AG04449 (cell line): ENCODE data around the gene MEDAG.

Experiments used
- CTCF ChIA-PET: fragments of 350-600 bp; formaldehyde crosslinking; extraction: SDS; loops from one replicate; lab custom pipeline; 2021; ENCODE audit warnings: antibody characterized with exemption; lab: Yijun Ruan, JAX
- POLR2A ChIA-PET: fragments of 400-600, 350-600 bp; formaldehyde crosslinking; extraction: SDS; loops from one replicate; lab custom pipeline; 2020; ENCODE audit warnings: antibody characterized with exemption, inconsistent platforms; lab: Yijun Ruan, JAX
- DNase-seq: peaks from one replicate; pipeline ENCODE4 v3.0.0-alpha.2; 2010; ENCODE audit warnings: low read depth, low spot score
- H3K4me3 ChIP-seq: 2 replicates; pipeline ENCODE4 v1.5.1; 2011; ENCODE audit warnings: low read depth, mild to moderate bottlenecking, control low read depth, low read length
- CTCF ChIP-seq: IDR thresholded peaks from one replicate; pipeline ENCODE4 v1.5.1; 2011; ENCODE audit warnings: mild to moderate bottlenecking, moderate library complexity, low read length, control low read depth, inconsistent platforms; ENCODE audit not compliant: insufficient read depth; ENCODE audit errors: missing control alignments

The MEDAG gene

GRCh38 chr13:30865123-30866049 lies 40.7 kb upstream of the MEDAG start:
- POLR2A ChIA-PET = interaction anchor here (0.6 to 1.6 kb wide), 4 partner anchors 17 to 314 kb away, joined by 3 to 6 read pairs (median 4); no protein-coding TSS in a partner anchor
- peak overlapping the region; percentile 21 for H3K4me3 ChIP-seq
- TF ChIP-seq CTCF = peak; percentile 91

GRCh38 chr13:30866677-30867076 lies 39.4 kb upstream of the MEDAG start:
- POLR2A ChIA-PET = no interaction called here
- no peak for TF ChIP-seq CTCF
- H3K4me3 ChIP-seq = no peak overlapping the region
- DNase-seq = no peak
- CTCF ChIA-PET = interaction anchor here (0.6 to 5.1 kb wide), 17 partner anchors 8 to 752 kb away, joined by 3 to 49 read pairs (median 10); no protein-coding TSS in a partner anchor

More at GRCh38 chr13:30865123-30866049, 40.7 kb upstream of the MEDAG start:
- peak; percentile 86 for DNase-seq
- CTCF ChIA-PET = interaction anchor here (0.6 to 5.1 kb wide), 50 partner anchors 9 to 750 kb away, joined by 3 to 49 read pairs (median 4); partner anchors contain the start of gene USPL1

- CTCF ChIA-PET = interaction anchor here (0.7 to 5.1 kb wide), 11 partner anchors 8 to 450 kb away, joined by 3 to 49 read pairs (median 17); no protein-coding TSS in a partner anchor
- no peak for TF ChIP-seq CTCF
- no peak overlapping the region for H3K4me3 ChIP-seq
- DNase-seq = no peak
- POLR2A ChIA-PET = no interaction called here
Observed at GRCh38 chr13:30867089-30867669, 38.9 kb upstream of the MEDAG start.

GRCh38 chr13:30868799-30869470 lies 37.1 kb upstream of the MEDAG start:
- H3K4me3 ChIP-seq = no peak overlapping the region
- CTCF ChIA-PET = interaction anchor here (0.8 to 5.1 kb wide), 6 partner anchors 11 to 737 kb away, joined by 3 to 47 read pairs (median 3); no protein-coding TSS in a partner anchor
- no peak for TF ChIP-seq CTCF
- no peak for DNase-seq
- POLR2A ChIA-PET = interaction anchor here (1.0 to 1.7 kb wide), 3 partner anchors 11 to 175 kb away, joined by 3 to 8 read pairs (median 3); no protein-coding TSS in a partner anchor

- TF ChIP-seq CTCF = no peak
- H3K4me3 ChIP-seq = no peak overlapping the region
- DNase-seq = no peak
- ChIA-PET CTCF (interaction anchor here (0.8 to 5.1 kb wide), 10 partner anchors 11 to 737 kb away, joined by 3 to 47 read pairs (median 4); no protein-coding TSS in a partner anchor), POLR2A (interaction anchor here (0.7 to 1.7 kb wide), 8 partner anchors 11 to 727 kb away, joined by 3 to 8 read pairs (median 4); partner anchors contain the start of gene USPL1)
Observed at GRCh38 chr13:30869491-30869890, 36.6 kb upstream of the MEDAG start.
